ENCODE results near the gene DHRS1.

Gene DHRS1

GRCh38 chr14:24273422-24273998, 26.1 kb downstream of the DHRS1 start:
- no peak overlapping the region for H3K4me3 ChIP-seq (ENCODE audit: insufficient read depth, low read depth, low read length, poor library complexity, severe bottlenecking)
- H3K9me3 ChIP-seq (ENCODE audit: control insufficient read depth, low read length), result no peaks in the 10 kb centered on the region
- DNase-seq, result no peak
- peaks cover 27% of the 10 kb centered on the region for H3K4me1 ChIP-seq (ENCODE audit: control insufficient read depth, insufficient read depth, low read length, poor library complexity, severe bottlenecking)
- H3K27ac ChIP-seq (ENCODE audit: insufficient read depth, low read length, poor library complexity, severe bottlenecking), result peak overlapping the region; percentile 51
- peaks cover 5% of the 10 kb centered on the region for H3K36me3 ChIP-seq (ENCODE audit: control insufficient read depth, insufficient read depth, low read length)
- no peaks in the 10 kb centered on the region for H3K27me3 ChIP-seq (replicated peaks; ENCODE audit: control insufficient read depth, insufficient read depth, low read length, poor library complexity, severe bottlenecking)

GRCh38 chr14:24272467-24272866, 27.1 kb downstream of the DHRS1 start:
- H3K36me3 ChIP-seq (ENCODE audit: control insufficient read depth, insufficient read depth, low read length), result peaks cover 14% of the 10 kb centered on the region
- peak overlapping the region; percentile 5 for H3K4me3 ChIP-seq (ENCODE audit: insufficient read depth, low read depth, low read length, poor library complexity, severe bottlenecking)
- peak overlapping the region; percentile 89 for H3K27ac ChIP-seq (ENCODE audit: insufficient read depth, low read length, poor library complexity, severe bottlenecking)
- H3K4me1 ChIP-seq (ENCODE audit: control insufficient read depth, insufficient read depth, low read length, poor library complexity, severe bottlenecking), result peaks cover 25% of the 10 kb centered on the region
- no peaks in the 10 kb centered on the region for H3K9me3 ChIP-seq (ENCODE audit: control insufficient read depth, low read length)
- H3K27me3 ChIP-seq (replicated peaks; ENCODE audit: control insufficient read depth, insufficient read depth, low read length, poor library complexity, severe bottlenecking), result no peaks in the 10 kb centered on the region
- no peak for DNase-seq

GRCh38 chr14:24271834-24272263, 27.7 kb downstream of the DHRS1 start:
- Histone ChIP-seq H3K9me3 (ENCODE audit: control insufficient read depth, low read length) (no peaks in the 10 kb centered on the region), H3K27me3 (replicated peaks; ENCODE audit: control insufficient read depth, insufficient read depth, low read length, poor library complexity, severe bottlenecking) (no peaks in the 10 kb centered on the region), H3K27ac (ENCODE audit: insufficient read depth, low read length, poor library complexity, severe bottlenecking) (peak overlapping the region; percentile 89), H3K4me3 (ENCODE audit: insufficient read depth, low read depth, low read length, poor library complexity, severe bottlenecking) (peak overlapping the region; percentile 5), H3K36me3 (ENCODE audit: control insufficient read depth, insufficient read depth, low read length) (peaks cover 20% of the 10 kb centered on the region), H3K4me1 (ENCODE audit: control insufficient read depth, insufficient read depth, low read length, poor library complexity, severe bottlenecking) (peaks cover 25% of the 10 kb centered on the region)
- DNase-seq, result no peak

- DNase-seq, result peak; percentile 86 to 87 (median 86)
- peaks cover 26% of the 10 kb centered on the region for H3K36me3 ChIP-seq (ENCODE audit: control insufficient read depth, insufficient read depth, low read length)
- H3K4me3 ChIP-seq (ENCODE audit: insufficient read depth, low read depth, low read length, poor library complexity, severe bottlenecking), result peak within 1 kb of the TSS; percentile 76
- H3K4me1 ChIP-seq (ENCODE audit: control insufficient read depth, insufficient read depth, low read length, poor library complexity, severe bottlenecking), result peaks cover 25% of the 10 kb centered on the region
- H3K27ac ChIP-seq (ENCODE audit: insufficient read depth, low read length, poor library complexity, severe bottlenecking), result peak within 1 kb of the TSS; percentile 89
- no peaks in the 10 kb centered on the region for H3K27me3 ChIP-seq (replicated peaks; ENCODE audit: control insufficient read depth, insufficient read depth, low read length, poor library complexity, severe bottlenecking)
- no peaks in the 10 kb centered on the region for H3K9me3 ChIP-seq (ENCODE audit: control insufficient read depth, low read length)
These were observed 28.3 kb downstream of the DHRS1 start, which contains the start of gene RABGGTA for GRCh38 chr14:24271134-24271833. Gene RABGGTA (minus strand): TSS chr14:24271597. CDS start chr14:24271115, 482 bp downstream.

- Histone ChIP-seq H3K4me1 (ENCODE audit: control insufficient read depth, insufficient read depth, low read length, poor library complexity, severe bottlenecking) (peaks cover 25% of the 10 kb centered on the region), H3K9me3 (ENCODE audit: control insufficient read depth, low read length) (no peaks in the 10 kb centered on the region), H3K27ac (ENCODE audit: insufficient read depth, low read length, poor library complexity, severe bottlenecking) (peak overlapping the region; percentile 89), H3K27me3 (replicated peaks; ENCODE audit: control insufficient read depth, insufficient read depth, low read length, poor library complexity, severe bottlenecking) (no peaks in the 10 kb centered on the region), H3K4me3 (ENCODE audit: insufficient read depth, low read depth, low read length, poor library complexity, severe bottlenecking) (peak overlapping the region; percentile 76), H3K36me3 (ENCODE audit: control insufficient read depth, insufficient read depth, low read length) (peaks cover 32% of the 10 kb centered on the region)
- no peak for DNase-seq
These were observed 28.9 kb downstream of the DHRS1 start for GRCh38 chr14:24270537-24271133.

GRCh38 chr14:24269910-24270536, 29.6 kb downstream of the DHRS1 start:
- H3K27ac ChIP-seq (ENCODE audit: insufficient read depth, low read length, poor library complexity, severe bottlenecking), result no peak overlapping the region
- no peaks in the 10 kb centered on the region for H3K9me3 ChIP-seq (ENCODE audit: control insufficient read depth, low read length)
- H3K4me1 ChIP-seq (ENCODE audit: control insufficient read depth, insufficient read depth, low read length, poor library complexity, severe bottlenecking), result peaks cover 25% of the 10 kb centered on the region
- H3K36me3 ChIP-seq (ENCODE audit: control insufficient read depth, insufficient read depth, low read length), result peaks cover 35% of the 10 kb centered on the region
- no peak overlapping the region for H3K4me3 ChIP-seq (ENCODE audit: insufficient read depth, low read depth, low read length, poor library complexity, severe bottlenecking)
- DNase-seq, result no peak
- no peaks in the 10 kb centered on the region for H3K27me3 ChIP-seq (replicated peaks; ENCODE audit: control insufficient read depth, insufficient read depth, low read length, poor library complexity, severe bottlenecking)

GRCh38 chr14:24269368-24269767, 30.2 kb downstream of the DHRS1 start:
- no peak overlapping the region for H3K27ac ChIP-seq (ENCODE audit: insufficient read depth, low read length, poor library complexity, severe bottlenecking)
- H3K4me1 ChIP-seq (ENCODE audit: control insufficient read depth, insufficient read depth, low read length, poor library complexity, severe bottlenecking), result peaks cover 25% of the 10 kb centered on the region
- H3K27me3 ChIP-seq (replicated peaks; ENCODE audit: control insufficient read depth, insufficient read depth, low read length, poor library complexity, severe bottlenecking), result no peaks in the 10 kb centered on the region
- no peak overlapping the region for H3K4me3 ChIP-seq (ENCODE audit: insufficient read depth, low read depth, low read length, poor library complexity, severe bottlenecking)
- H3K36me3 ChIP-seq (ENCODE audit: control insufficient read depth, insufficient read depth, low read length), result peaks cover 35% of the 10 kb centered on the region
- H3K9me3 ChIP-seq (ENCODE audit: control insufficient read depth, low read length), result no peaks in the 10 kb centered on the region
- DNase-seq, result no peak

- no peak overlapping the region for H3K27ac ChIP-seq (ENCODE audit: insufficient read depth, low read length, poor library complexity, severe bottlenecking)
- peaks cover 35% of the 10 kb centered on the region for H3K36me3 ChIP-seq (ENCODE audit: control insufficient read depth, insufficient read depth, low read length)
These were observed 31.4 kb downstream of the DHRS1 start for GRCh38 chr14:24268225-24268624.

GRCh38 chr14:24267516-24267915, 32.1 kb downstream of the DHRS1 start:
- Histone ChIP-seq H3K36me3 (ENCODE audit: control insufficient read depth, insufficient read depth, low read length) (peaks cover 35% of the 10 kb centered on the region), H3K9me3 (ENCODE audit: control insufficient read depth, low read length) (no peaks in the 10 kb centered on the region), H3K27ac (ENCODE audit: insufficient read depth, low read length, poor library complexity, severe bottlenecking) (no peak overlapping the region), H3K4me3 (ENCODE audit: insufficient read depth, low read depth, low read length, poor library complexity, severe bottlenecking) (no peak overlapping the region), H3K4me1 (ENCODE audit: control insufficient read depth, insufficient read depth, low read length, poor library complexity, severe bottlenecking) (peaks cover 17% of the 10 kb centered on the region), H3K27me3 (replicated peaks; ENCODE audit: control insufficient read depth, insufficient read depth, low read length, poor library complexity, severe bottlenecking) (no peaks in the 10 kb centered on the region)
- no peak for DNase-seq

More at GRCh38 chr14:24268225-24268624, 31.4 kb downstream of the DHRS1 start:
- Histone ChIP-seq H3K4me3 (ENCODE audit: insufficient read depth, low read depth, low read length, poor library complexity, severe bottlenecking) (no peak overlapping the region), H3K4me1 (ENCODE audit: control insufficient read depth, insufficient read depth, low read length, poor library complexity, severe bottlenecking) (peaks cover 18% of the 10 kb centered on the region), H3K9me3 (ENCODE audit: control insufficient read depth, low read length) (no peaks in the 10 kb centered on the region), H3K27me3 (replicated peaks; ENCODE audit: control insufficient read depth, insufficient read depth, low read length, poor library complexity, severe bottlenecking) (no peaks in the 10 kb centered on the region)
- no peak for DNase-seq
